Tibial nerve (tissue), 4 donors: Measurements from ENCODE around the gene SLC40A1. TPM values are rescaled to one million over a fixed set of nuclear protein-coding genes. Genes with fewer than 3 reads are reported as not detected.

Source experiments
- DNase-seq, 2 donors: peaks; one replicate each; pipeline ENCODE4 v3.0.0-alpha.2; 2019; ENCODE audit warnings: low spot score in 2 of 2
- H3K27ac ChIP-seq, 4 donors: fragments of 200-600 bp; sonication (generic) in 3 of 4; one replicate each; pipeline ENCODE4 v1.5.1; 2017 to 2019; ENCODE audit warnings: mild to moderate bottlenecking in 1 of 4
- H3K27me3 ChIP-seq, 2 donors: fragments of 200-600 bp; sonication (generic) in 1 of 2; one replicate each; pipeline versions ENCODE4 v1.5.1 to v1.6.0; 2017 to 2019
- H3K36me3 ChIP-seq, 3 donors: fragments of 200-600 bp; sonication (generic); one replicate each; pipeline ENCODE4 v1.5.1; 2018 to 2019
- H3K4me1 ChIP-seq, 4 donors: fragments of 200-600 bp; sonication (generic) in 3 of 4; one replicate each; pipeline ENCODE4 v1.5.1; 2017 to 2019
- H3K4me3 ChIP-seq, 4 donors: fragments of 200-600 bp; sonication (generic) in 3 of 4; one replicate each; pipeline ENCODE4 v1.5.1; 2017 to 2019; ENCODE audit warnings: mild to moderate bottlenecking in 1 of 4, moderate library complexity in 1 of 4
- H3K9me3 ChIP-seq, 4 donors: fragments of 200-600 bp; sonication (generic) in 3 of 4; one replicate each; pipeline ENCODE4 v1.5.1; 2017 to 2019
- CTCF ChIP-seq, 5 experiments: fragments of 200-600 bp in 3 of 5; fragments of 450-650 bp in 2 of 5; sonication (generic) in 3 of 5; IDR thresholded peaks; one replicate each; pipeline ENCODE4 v1.5.1; 2016 to 2019; ENCODE audit warnings: antibody characterized with exemption in 5 of 5, mild to moderate bottlenecking in 3 of 5, moderate library complexity in 2 of 5
- EP300 ChIP-seq, 2 donors: sonication (generic); formaldehyde crosslinking; IDR thresholded peaks; one replicate each; pipeline ENCODE4 v1.6.1; 2017; ENCODE audit warnings: antibody characterized with exemption in 2 of 2, mild to moderate bottlenecking in 1 of 2
- POLR2A ChIP-seq, 2 donors: fragments of 450-650 bp; IDR thresholded peaks; one replicate each; pipeline ENCODE4 v1.6.1; 2017; ENCODE audit warnings: antibody characterized with exemption in 2 of 2, mild to moderate bottlenecking in 2 of 2, moderate library complexity in 2 of 2
- WGBS, 2 donors: methylation state at CpG; one replicate each; pipeline ENCODE4 v1.1.5; 2018; 5-methylcytosine and 5-hydroxymethylcytosine counted together
- total RNA-seq, 4 donors: library from RNA; depleted of rRNA; stranded (reverse); fragments of >200 nt; gene quantifications; one replicate each; pipeline ENCODE4 v1.1.0, GENCODE V29; 2016

Gene SLC40A1
- total RNA-seq, 4 donors from 2014 or later, result 26.0 to 51.1 (median 36.0) TPM

GRCh38 chr2:189599245-189599644 is 18.7 kb upstream of the SLC40A1 start:
- 56 to 62% methylated on average over 1 of the region's 1 CpG for WGBS, 2 donors
- H3K36me3 ChIP-seq, result no peaks in the 10 kb centered on the region
- no peaks in the 10 kb centered on the region for H3K4me1 ChIP-seq
- no peak for DNase-seq
- H3K4me3 ChIP-seq, result no peak overlapping the region
- no peaks in the 10 kb centered on the region for H3K9me3 ChIP-seq
- no peak overlapping the region for H3K27ac ChIP-seq
- TF ChIP-seq EP300 (IDR thresholded peaks at IDR 0.05) (no peak), CTCF (IDR thresholded peaks at IDR 0.05) (no peak), POLR2A (IDR thresholded peaks at IDR 0.05) (no peak)
- no peaks in the 10 kb centered on the region for H3K27me3 ChIP-seq

GRCh38 chr2:189595417-189595816 is 14.8 kb upstream of the SLC40A1 start:
- Histone ChIP-seq H3K9me3 (no peaks in the 10 kb centered on the region), H3K36me3 (no peaks in the 10 kb centered on the region), H3K4me1 (no peaks in the 10 kb centered on the region), H3K4me3 (no peak overlapping the region), H3K27ac (no peak overlapping the region), H3K27me3 (no peaks in the 10 kb centered on the region)
- DNase-seq, result no peak
- TF ChIP-seq EP300 (IDR thresholded peaks at IDR 0.05) (no peak), POLR2A (IDR thresholded peaks at IDR 0.05) (no peak), CTCF (IDR thresholded peaks at IDR 0.05) (no peak)
- 86 to 94% methylated on average over 3 of the region's 3 CpGs for WGBS, 2 donors

GRCh38 chr2:189594305-189594704 is 13.7 kb upstream of the SLC40A1 start:
- Histone ChIP-seq H3K27ac (no peak overlapping the region), H3K4me1 (no peaks in the 10 kb centered on the region), H3K9me3 (no peaks in the 10 kb centered on the region), H3K36me3 (no peaks in the 10 kb centered on the region), H3K4me3 (no peak overlapping the region), H3K27me3 (no peaks in the 10 kb centered on the region)
- no peak for TF ChIP-seq CTCF (IDR thresholded peaks at IDR 0.05)
- no peak for TF ChIP-seq POLR2A (IDR thresholded peaks at IDR 0.05)
- TF ChIP-seq EP300 (IDR thresholded peaks at IDR 0.05), result no peak
- DNase-seq, result no peak
- WGBS, 2 donors, result 94 to 95% methylated on average over 2 of the region's 2 CpGs

GRCh38 chr2:189593115-189593514 is 12.5 kb upstream of the SLC40A1 start:
- DNase-seq, result no peak
- TF ChIP-seq POLR2A (IDR thresholded peaks at IDR 0.05), result no peak
- Histone ChIP-seq H3K4me1 (no peaks in the 10 kb centered on the region), H3K4me3 (no peak overlapping the region), H3K36me3 (no peaks in the 10 kb centered on the region), H3K27me3 (no peaks in the 10 kb centered on the region), H3K27ac (no peak overlapping the region), H3K9me3 (no peaks in the 10 kb centered on the region)
- 93 to 96% methylated on average over 3 of the region's 3 CpGs for WGBS, 2 donors

- Histone ChIP-seq H3K9me3 (no peaks in the 10 kb centered on the region), H3K27ac (no peak overlapping the region), H3K4me1 (no peaks in the 10 kb centered on the region), H3K27me3 (no peaks in the 10 kb centered on the region), H3K4me3 (no peak overlapping the region), H3K36me3 (no peaks in the 10 kb centered on the region)
- WGBS, 2 donors, result 21% methylated on average over 1 of the region's 1 CpG
- no peak for TF ChIP-seq EP300 (IDR thresholded peaks at IDR 0.05)
- no peak for DNase-seq
Observed at GRCh38 chr2:189592353-189592984, 11.9 kb upstream of the SLC40A1 start.

GRCh38 chr2:189587780-189588179 is 7.2 kb upstream of the SLC40A1 start:
- Histone ChIP-seq H3K4me1 (no peaks in the 10 kb centered on the region), H3K4me3 (no peak overlapping the region), H3K9me3 (no peaks in the 10 kb centered on the region), H3K27ac (no peak overlapping the region), H3K27me3 (no peaks in the 10 kb centered on the region), H3K36me3 (no peaks in the 10 kb centered on the region)
- 79 to 81% methylated on average over 4 of the region's 4 CpGs for WGBS, 2 donors
- TF ChIP-seq EP300 (IDR thresholded peaks at IDR 0.05), result no peak
- TF ChIP-seq POLR2A (IDR thresholded peaks at IDR 0.05), result no peak
- TF ChIP-seq CTCF (IDR thresholded peaks at IDR 0.05), result no peak
- no peak for DNase-seq
